Kidney (tissue), 14 donors: ENCODE results near the gene TPM4. TPM values are rescaled to one million over a fixed set of nuclear protein-coding genes. Genes with fewer than 3 reads are reported as not detected.

Source experiments
- DNase-seq, 5 donors: peaks; one replicate each; pipeline ENCODE4 v3.0.0-alpha.2; 2013 to 2020
- FAIRE-seq: peaks from 2 replicates; lab custom pipeline; 2012; peaks lifted over from hg19 to GRCh38; lab: Jason Lieb, UNC
- H3K27ac ChIP-seq, 2 donors: one replicate each; pipeline ENCODE4 v1.7.0; 2013; ENCODE audit warnings: low read depth in 2 of 2, low read length in 2 of 2, inconsistent platforms in 1 of 2
- H3K27me3 ChIP-seq: one replicate; pipeline ENCODE4 v1.7.1; 2013; ENCODE audit warnings: low read length, inconsistent platforms; ENCODE audit not compliant: control insufficient read depth, insufficient read depth
- H3K36me3 ChIP-seq, 3 donors: one replicate each; pipeline versions ENCODE4 v1.7.0 to v1.7.1; 2013; ENCODE audit warnings: low read length in 3 of 3, control low read depth in 1 of 3, inconsistent platforms in 1 of 3; ENCODE audit not compliant: insufficient read depth in 3 of 3, control insufficient read depth in 2 of 3
- H3K4me1 ChIP-seq, 3 donors: one replicate each; pipeline versions ENCODE4 v1.7.0 to v1.7.1; 2013; ENCODE audit warnings: low read length in 3 of 3, inconsistent platforms in 1 of 3, low read depth in 1 of 3; ENCODE audit not compliant: control insufficient read depth in 2 of 3, insufficient read depth in 2 of 3
- H3K4me3 ChIP-seq, 3 donors: one replicate each; pipeline versions ENCODE4 v1.7.0 to v1.8.1; 2013; ENCODE audit warnings: low read length in 3 of 3, control low read depth in 1 of 3, inconsistent platforms in 1 of 3
- H3K9ac ChIP-seq, 3 donors: one replicate each; pipeline versions ENCODE4 v1.7.0 to v1.7.1; 2013; ENCODE audit warnings: low read length in 3 of 3, control low read depth in 1 of 3, inconsistent platforms in 1 of 3
- H3K9me3 ChIP-seq, 3 donors: one replicate each; pipeline versions ENCODE4 v1.7.0 to v1.7.1; 2013; ENCODE audit warnings: low read length in 3 of 3, control low read depth in 1 of 3, inconsistent platforms in 1 of 3; ENCODE audit not compliant: control insufficient read depth in 2 of 3, insufficient read depth in 1 of 3
- CTCF ChIP-seq: IDR thresholded peaks from 3 replicates; pipeline ENCODE4 v1.5.1; 2012; ENCODE audit warnings: mild to moderate bottlenecking, moderate library complexity, borderline replicate concordance; ENCODE audit not compliant: insufficient read depth; ENCODE audit errors: extremely low read depth
- intact Hi-C: fragments of 100-400 bp; cut with DNase I; formaldehyde crosslinking; loops from one replicate; pipeline ENCODE4 v1.11.1; 2022
- polyA plus RNA-seq: library from polyadenylated mRNA; stranded (reverse); fragments of 350-450 nt; fragmentation: Illumina TruSeq; extraction: RNeasy Lipid Tissue Mini Kit (QIAGEN cat#74804); gene quantifications from one replicate; pipeline ENCODE4 v1.2.3, GENCODE V29; 2014; ENCODE audit warnings: low read depth, low replicate concordance; ENCODE audit not compliant: insufficient read depth
- total RNA-seq: library from RNA; stranded (reverse); fragmentation: NEBNext Ultra II Directional; extraction: Animal tissue kit (Norgen Biotek cat#: 25700); gene quantifications from one replicate; pipeline ENCODE4 v1.2.1, GENCODE V29; 2021
- donor health status: control.
- donor health status: control.
- donor health status: control.
- donor health status: control.
- donor health status: control.
- donor health status: DM: yes; HTN: yes; CAD: no.
- donor health status: Normal renal cell carcinoma (clear cell type).

The TPM4 gene
- total and polyA plus RNA-seq, 2 donors from 2014 or later = 132 to 273 TPM

- no peaks in the 10 kb centered on the region for H3K27me3 ChIP-seq
- no peaks in the 10 kb centered on the region for H3K9me3 ChIP-seq
- no peaks in the 10 kb centered on the region for H3K36me3 ChIP-seq
- H3K9ac ChIP-seq = no peak overlapping the region
- H3K4me1 ChIP-seq = peaks cover 0 to 4% (median 0%) of the 10 kb centered on the region in 3 donors
- no peak overlapping the region for H3K27ac ChIP-seq
- DNase-seq = no peak
- no peak overlapping the region for H3K4me3 ChIP-seq
- intact Hi-C loops = no loop called here
- no peak for TF ChIP-seq CTCF
- no peak for FAIRE-seq
Measured at GRCh38 chr19:16039081-16039480, 37.2 kb upstream of the TPM4 start.

- DNase-seq (no peak), FAIRE-seq (no peak)
- Histone ChIP-seq H3K4me3 (no peak overlapping the region), H3K27me3 (no peaks in the 10 kb centered on the region), H3K36me3 (no peaks in the 10 kb centered on the region), H3K9me3 (no peaks in the 10 kb centered on the region), H3K4me1 (peaks cover 0 to 4% (median 0%) of the 10 kb centered on the region in 3 donors), H3K9ac (no peak overlapping the region), H3K27ac (no peak overlapping the region)
- TF ChIP-seq CTCF = no peak
- intact Hi-C loops = no loop called here
Measured at GRCh38 chr19:16039545-16039944, 36.8 kb upstream of the TPM4 start.

GRCh38 chr19:16040642-16041041 is 35.7 kb upstream of the TPM4 start:
- FAIRE-seq (no peak), DNase-seq (peak in 1 of 5 donors; percentile 50)
- H3K36me3 ChIP-seq = no peaks in the 10 kb centered on the region
- H3K9me3 ChIP-seq = no peaks in the 10 kb centered on the region
- intact Hi-C loops = loop anchor here (5.0 kb wide), 1 partner anchor 142 kb away; no protein-coding TSS in a partner anchor
- H3K4me1 ChIP-seq = peaks cover 0 to 4% (median 0%) of the 10 kb centered on the region in 3 donors
- TF ChIP-seq CTCF = no peak
- H3K27me3 ChIP-seq = no peaks in the 10 kb centered on the region
- H3K27ac ChIP-seq = no peak overlapping the region
- no peak overlapping the region for H3K9ac ChIP-seq
- no peak overlapping the region for H3K4me3 ChIP-seq
